SIG-M5 treated with dmso at 0.1 percent for 504 hours (cell line): ENCODE data around the gene MBD3.
"Not testable (repeated sequence)": the region's sequence is repeated elsewhere in the genome, so short reads cannot be mapped to it uniquely, and the experiment has no call there.

Experiments used
- DNase-seq: peaks from one replicate; lab custom pipeline; 2025; ENCODE audit not compliant: unreplicated experiment; lab: John Stamatoyannopoulos, UW

The MBD3 gene

GRCh38 chr19:1592755-1593500 lies at the start of gene MBD3:
Gene MBD3 (minus strand): TSS chr19:1592865. CDS start chr19:1592631, 234 bp downstream.
- peak; percentile 82 for DNase-seq

GRCh38 chr19:1640893-1641448 lies 48.3 kb upstream of the MBD3 start:
- not testable (repeated sequence) for DNase-seq

- no peak for DNase-seq
These were observed 43.9 kb upstream of the MBD3 start for GRCh38 chr19:1636325-1637236.

GRCh38 chr19:1634938-1635243 lies 42.2 kb upstream of the MBD3 start:
- no peak for DNase-seq

- DNase-seq: no peak
These were observed 41.7 kb upstream of the MBD3 start for GRCh38 chr19:1634242-1634937.

- DNase-seq: no peak
These were observed 40.7 kb upstream of the MBD3 start for GRCh38 chr19:1633269-1633826.

GRCh38 chr19:1632462-1633268 lies 40.0 kb upstream of the MBD3 start:
- DNase-seq: no peak

GRCh38 chr19:1631557-1632100 lies 39.0 kb upstream of the MBD3 start:
- DNase-seq: no peak

GRCh38 chr19:1630811-1631210 lies 38.1 kb upstream of the MBD3 start:
- DNase-seq: no peak

GRCh38 chr19:1630012-1630411 lies 37.3 kb upstream of the MBD3 start:
- no peak for DNase-seq

GRCh38 chr19:1629256-1629808 lies 36.7 kb upstream of the MBD3 start:
- no peak for DNase-seq

- no peak for DNase-seq
These were observed 34.5 kb upstream of the MBD3 start for GRCh38 chr19:1627194-1627593.

- no peak for DNase-seq
These were observed 33.8 kb upstream of the MBD3 start for GRCh38 chr19:1626417-1627010.

- peak; percentile 5 for DNase-seq
These were observed 31.8 kb upstream of the MBD3 start for GRCh38 chr19:1624458-1624857.

GRCh38 chr19:1622541-1622940 lies 29.9 kb upstream of the MBD3 start:
- DNase-seq: no peak

GRCh38 chr19:1622007-1622406 lies 29.3 kb upstream of the MBD3 start:
- DNase-seq: no peak

GRCh38 chr19:1621574-1621973 lies 28.9 kb upstream of the MBD3 start:
- no peak for DNase-seq

GRCh38 chr19:1621021-1621420 lies 28.4 kb upstream of the MBD3 start:
- no peak for DNase-seq

- DNase-seq: no peak
These were observed 27.8 kb upstream of the MBD3 start for GRCh38 chr19:1620502-1620901.
